NCI-H446 treated with DMSO at 0.1 percent for 48 hours (cell line): ENCODE measurements around the gene OSBPL8.

Experiments
- DNase-seq: peaks from one replicate; lab custom pipeline; 2025; lab: John Stamatoyannopoulos, UW

OSBPL8 gene

GRCh38 chr12:76464631-76465166, 94.9 kb downstream of the OSBPL8 start:
- DNase-seq, result no peak

GRCh38 chr12:76462668-76463224, 96.8 kb downstream of the OSBPL8 start:
- no peak for DNase-seq

- DNase-seq, result no peak
Observed at GRCh38 chr12:76460807-76461206, 98.8 kb downstream of the OSBPL8 start.

- no peak for DNase-seq
Observed at GRCh38 chr12:76457818-76458217, 101.8 kb downstream of the OSBPL8 start.

GRCh38 chr12:76457010-76457409, 102.6 kb downstream of the OSBPL8 start:
- no peak for DNase-seq

GRCh38 chr12:76455582-76456345, 103.8 kb downstream of the OSBPL8 start:
- peak; percentile 72 for DNase-seq

GRCh38 chr12:76451528-76451927, 108.0 kb downstream of the OSBPL8 start:
- DNase-seq, result no peak

GRCh38 chr12:76450690-76451089, 108.9 kb downstream of the OSBPL8 start:
- no peak for DNase-seq

GRCh38 chr12:76449993-76450392, 109.6 kb downstream of the OSBPL8 start:
- DNase-seq, result no peak

GRCh38 chr12:76449583-76449982, 110.0 kb downstream of the OSBPL8 start:
- DNase-seq, result no peak

GRCh38 chr12:76449016-76449415, 110.6 kb downstream of the OSBPL8 start:
- no peak for DNase-seq

GRCh38 chr12:76446090-76446489, 113.5 kb downstream of the OSBPL8 start:
- no peak for DNase-seq

- no peak for DNase-seq
Observed at GRCh38 chr12:76445462-76445861, 114.1 kb downstream of the OSBPL8 start.

GRCh38 chr12:76444408-76444984, 115.1 kb downstream of the OSBPL8 start:
- no peak for DNase-seq

- no peak for DNase-seq
Observed at GRCh38 chr12:76441016-76441415, 118.6 kb downstream of the OSBPL8 start.

- no peak for DNase-seq
Observed at GRCh38 chr12:76432733-76433132, 126.8 kb downstream of the OSBPL8 start.

GRCh38 chr12:76428117-76428516, 131.5 kb downstream of the OSBPL8 start:
- no peak for DNase-seq

- no peak for DNase-seq
Observed at GRCh38 chr12:76426160-76426559, 133.4 kb downstream of the OSBPL8 start.

GRCh38 chr12:76424941-76425340, 134.6 kb downstream of the OSBPL8 start:
- DNase-seq, result no peak

GRCh38 chr12:76422543-76423438, 136.8 kb downstream of the OSBPL8 start:
- DNase-seq, result no peak

GRCh38 chr12:76422154-76422542, 137.4 kb downstream of the OSBPL8 start:
- DNase-seq, result no peak

- DNase-seq, result no peak
Observed at GRCh38 chr12:76421046-76421445, 138.5 kb downstream of the OSBPL8 start.
